Keratinocyte (primary cell): ENCODE results near the gene ADRA2C.

Experiments used
- CTCF ChIP-seq, 3 experiments: IDR thresholded peaks in 1 of 3; conservative IDR thresholded peaks in 1 of 3; optimal IDR thresholded peaks in 1 of 3; 2 replicates in 2 of 3; 3 replicates in 1 of 3; pipeline versions ENCODE3 to v1.5.1; 2011; ENCODE audit warnings: low read length in 3 of 3, mild to moderate bottlenecking in 3 of 3, moderate library complexity in 2 of 3, control low read depth in 1 of 3, inconsistent platforms in 1 of 3; ENCODE audit not compliant: insufficient read depth in 2 of 3; ENCODE audit errors: extremely low read depth in 1 of 3
- EZH2 ChIP-seq: IDR thresholded peaks from one replicate; pipeline ENCODE4 v1.6.1; 2012; ENCODE audit warnings: inconsistent platforms, mild to moderate bottlenecking, low read length, moderate library complexity

GRCh38 chr4:3722446-3723231 lies 43.5 kb upstream of the ADRA2C start:
- no peak for TF ChIP-seq EZH2
- TF ChIP-seq CTCF (optimal IDR thresholded peaks at IDR 0.05 in 1 of 3, IDR thresholded peaks at IDR 0.05 in 1 of 3, conservative IDR thresholded peaks at IDR 0.05 in 1 of 3; ENCODE audit: extremely low read depth in 1 of 3, insufficient read depth in 2 of 3, low read length in 3 of 3) = no peak
